H9 (cell line): ENCODE data around the gene UBAC1. TPM values are rescaled to one million over a fixed set of nuclear protein-coding genes. Genes with fewer than 3 reads are reported as not detected.
A peak's percentile ranks its signal among the peaks of the same experiment; 100 is the strongest.

ENCODE experiments used
- DNase-seq: peaks from one replicate; pipeline ENCODE4 v3.0.0-alpha.2; 2017
- H2AFZ ChIP-seq: one replicate; pipeline ENCODE4 v1.6.1; 2013; ENCODE audit warnings: mild to moderate bottlenecking, low read length, control low read depth, moderate library complexity
- H2AK5ac ChIP-seq: 2 replicates; pipeline ENCODE4 v1.6.1; 2013; ENCODE audit warnings: low read length, control low read depth, mixed read lengths; ENCODE audit not compliant: insufficient read length
- H2BK120ac ChIP-seq: one replicate; pipeline ENCODE4 v1.6.1; 2013; ENCODE audit warnings: low read depth, mild to moderate bottlenecking, low read length, control low read depth, inconsistent platforms; ENCODE audit not compliant: poor library complexity, severe bottlenecking
- H2BK12ac ChIP-seq: 2 replicates; pipeline ENCODE4 v1.6.1; 2013; ENCODE audit warnings: low read length, control low read depth, mixed read lengths, low read depth; ENCODE audit not compliant: insufficient read length
- H2BK15ac ChIP-seq: 2 replicates; pipeline ENCODE4 v1.6.1; 2013; ENCODE audit warnings: low read depth, low read length, control low read depth
- H2BK20ac ChIP-seq: one replicate; pipeline ENCODE4 v1.6.1; 2013; ENCODE audit warnings: low read depth, mild to moderate bottlenecking, low read length, control low read depth, inconsistent platforms; ENCODE audit not compliant: poor library complexity, severe bottlenecking
- H2BK5ac ChIP-seq: 2 replicates; pipeline ENCODE4 v1.6.1; 2013; ENCODE audit warnings: low read length, control low read depth, mixed read lengths; ENCODE audit not compliant: insufficient read length
- H3K14ac ChIP-seq: 2 replicates; pipeline ENCODE4 v1.6.1; 2013; ENCODE audit warnings: low read length, control low read depth; ENCODE audit not compliant: insufficient read depth
- H3K18ac ChIP-seq: 2 replicates; pipeline ENCODE4 v1.6.1; 2013; ENCODE audit warnings: low read depth, mild to moderate bottlenecking, mixed read lengths, low read length, control low read depth; ENCODE audit not compliant: insufficient read length
- H3K23ac ChIP-seq: 2 replicates; pipeline ENCODE4 v1.6.1; 2013; ENCODE audit warnings: low read length, control low read depth, mixed read lengths, low read depth; ENCODE audit not compliant: insufficient read length
- H3K23me2 ChIP-seq: 2 replicates; pipeline ENCODE4 v1.6.1; 2013; ENCODE audit warnings: low read depth, mild to moderate bottlenecking, mixed read lengths, low read length, control low read depth; ENCODE audit not compliant: insufficient read length, poor library complexity, severe bottlenecking
- H3K27ac ChIP-seq: 2 replicates; pipeline ENCODE4 v1.5.1; 2013; ENCODE audit warnings: low read length, control low read depth, mixed read lengths, low read depth; ENCODE audit not compliant: insufficient read length
- H3K27me3 ChIP-seq: 2 replicates; pipeline ENCODE4 v1.6.1; 2013; ENCODE audit warnings: low read length, control low read depth, inconsistent platforms; ENCODE audit not compliant: insufficient read depth
- H3K4ac ChIP-seq: 2 replicates; pipeline ENCODE4 v1.6.1; 2013; ENCODE audit warnings: low read depth, mild to moderate bottlenecking, control low read depth, inconsistent platforms, low read length, moderate library complexity
- H3K4me1 ChIP-seq: 2 replicates; pipeline ENCODE4 v1.6.1; 2013; ENCODE audit warnings: low read length, control low read depth, inconsistent platforms; ENCODE audit not compliant: insufficient read depth
- H3K4me2 ChIP-seq: 2 replicates; pipeline ENCODE4 v1.6.1; 2013; ENCODE audit warnings: low read length, control low read depth, mixed read lengths; ENCODE audit not compliant: insufficient read length, insufficient read depth
- H3K56ac ChIP-seq: 2 replicates; pipeline ENCODE4 v1.6.1; 2013; ENCODE audit warnings: low read depth, mild to moderate bottlenecking, mixed read lengths, low read length, control low read depth; ENCODE audit not compliant: insufficient read length
- H3K79me1 ChIP-seq: 2 replicates; pipeline ENCODE4 v1.6.1; 2013; ENCODE audit warnings: low read depth, mild to moderate bottlenecking, moderate library complexity, low read length, control low read depth, inconsistent platforms; ENCODE audit not compliant: insufficient read depth, poor library complexity, severe bottlenecking
- H3K79me2 ChIP-seq: 2 replicates; pipeline ENCODE4 v1.6.1; 2013; ENCODE audit warnings: low read length, control low read depth, inconsistent platforms; ENCODE audit not compliant: insufficient read depth
- H3K9ac ChIP-seq: 2 replicates; pipeline ENCODE4 v1.6.1; 2013; ENCODE audit warnings: low read length, control low read depth, mixed read lengths; ENCODE audit not compliant: insufficient read length; ENCODE audit errors: extremely low read depth
- H3K9me3 ChIP-seq: one replicate; pipeline ENCODE4 v1.6.1; 2013; ENCODE audit warnings: low read depth, low read length, inconsistent platforms; ENCODE audit not compliant: control insufficient read depth
- H3T11ph ChIP-seq: one replicate; pipeline ENCODE4 v1.6.1; 2013; ENCODE audit warnings: mild to moderate bottlenecking, low read length, control low read depth, inconsistent platforms
- H4K20me1 ChIP-seq: one replicate; pipeline ENCODE4 v1.6.1; 2013; ENCODE audit not compliant: control insufficient read depth, insufficient read length, insufficient read depth
- H4K5ac ChIP-seq: 2 replicates; pipeline ENCODE4 v1.6.1; 2013; ENCODE audit warnings: low read depth, mild to moderate bottlenecking, mixed read lengths, low read length, control low read depth; ENCODE audit not compliant: insufficient read length
- H4K8ac ChIP-seq: replicated peaks from 2 replicates; pipeline ENCODE4 v1.6.1; 2013; ENCODE audit warnings: low read length, control low read depth, mixed read lengths, low read depth; ENCODE audit not compliant: insufficient read length
- H4K91ac ChIP-seq: 2 replicates; pipeline ENCODE4 v1.6.1; 2013; ENCODE audit warnings: low read depth, mild to moderate bottlenecking, moderate library complexity, mixed read lengths, low read length, control low read depth; ENCODE audit not compliant: insufficient read length
- H3K27ac Mint-ChIP-seq, 3 experiments: 2 replicates in 2 of 3; 3 replicates in 1 of 3; pipeline ENCODE4 v1.8.0; 2020 to 2021; ENCODE audit warnings: mixed read lengths in 3 of 3, mild to moderate bottlenecking in 1 of 3, moderate library complexity in 1 of 3
- H3K27me3 Mint-ChIP-seq: 2 replicates; pipeline ENCODE4 v1.8.0; 2021; ENCODE audit warnings: low read depth, mild to moderate bottlenecking, moderate library complexity, mixed read lengths
- H3K36me3 Mint-ChIP-seq, 3 experiments: 2 replicates in 2 of 3; 3 replicates in 1 of 3; pipeline ENCODE4 v1.8.0; 2020 to 2021; ENCODE audit warnings: low read depth in 3 of 3, mixed read lengths in 3 of 3; ENCODE audit not compliant: insufficient read depth in 1 of 3
- H3K4me1 Mint-ChIP-seq, 2 experiments: 2 replicates each; pipeline ENCODE4 v1.8.0; 2020; ENCODE audit warnings: mixed read lengths in 2 of 2
- H3K4me3 Mint-ChIP-seq, 2 experiments: 2 replicates in 1 of 2; 3 replicates in 1 of 2; pipeline ENCODE4 v1.8.0; 2020 to 2021; ENCODE audit warnings: mild to moderate bottlenecking in 2 of 2, mixed read lengths in 2 of 2, moderate library complexity in 1 of 2
- H3K9me3 Mint-ChIP-seq, 2 experiments: 2 replicates in 1 of 2; 3 replicates in 1 of 2; pipeline ENCODE4 v1.8.0; 2020; ENCODE audit warnings: mild to moderate bottlenecking in 2 of 2, mixed read lengths in 2 of 2, moderate library complexity in 1 of 2
- WGBS: extraction: QIAGEN DNeasy Blood & Tissue Kit; methylation state at CpG from one replicate; pipeline ENCODE4 v1.1.7; 2013; ENCODE audit warnings: missing lambda C conversion rate, low lambda C conversion rate, mixed read lengths; ENCODE audit not compliant: insufficient read length; ENCODE audit errors: extremely low coverage; 5-methylcytosine and 5-hydroxymethylcytosine counted together
- total RNA-seq: library from RNA; stranded (reverse); gene quantifications from 2 replicates; pipeline ENCODE4 v1.2.1, GENCODE V29; 2021
- TF ChIP-seq, protein P1 (sequence below): fragments of 200-600 bp; sonication (generic); conservative IDR thresholded peaks from 3 replicates; pipeline ENCODE4 v1.8.0; 2021; ENCODE audit warnings: antibody characterized with exemption, mild to moderate bottlenecking

The UBAC1 gene
- total RNA-seq, 1 experiment from 2014 or later = 47.5 TPM

DNA sequence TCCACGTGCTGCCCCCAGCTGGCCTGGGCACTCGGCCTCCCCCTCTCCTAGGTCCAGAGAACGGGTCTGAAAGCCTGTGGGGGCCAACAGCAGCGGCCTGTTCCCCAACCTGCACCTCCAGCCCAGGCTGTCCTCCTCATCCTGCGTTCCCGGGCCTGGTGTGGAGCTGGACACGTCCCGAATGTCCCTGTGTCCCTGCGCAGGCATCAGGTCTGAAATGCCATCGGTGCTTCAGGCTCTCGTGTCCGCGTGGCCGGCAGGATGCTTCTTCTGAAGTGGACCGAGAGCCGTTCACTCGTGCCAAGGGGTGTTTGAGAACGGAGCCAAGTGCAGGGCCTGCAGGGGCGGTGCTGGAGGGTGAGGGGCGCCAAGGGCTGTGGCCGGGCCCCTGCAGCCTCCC lies 24.7 kb upstream of the UBAC1 start:
- H3K4ac ChIP-seq = no peak overlapping the region
- H3K4me2 ChIP-seq = no peak overlapping the region
- DNase-seq = no peak
- Mint-ChIP-seq H3K4me1 (peaks cover 8 to 16% of the 10 kb centered on the region in 2 experiments), H3K27ac (peak overlapping the region in 1 of 3 experiments; percentile 52; a peak in 1 of 7 replicates), H3K4me3 (no peak overlapping the region; a peak in 1 of 5 replicates), H3K27me3 (no peaks in the 10 kb centered on the region), H3K9me3 (no peaks in the 10 kb centered on the region), H3K36me3 (no peaks in the 10 kb centered on the region)
- no peak overlapping the region for H2BK20ac ChIP-seq
- no peaks in the 10 kb centered on the region for H3K23me2 ChIP-seq
- no peak overlapping the region for H2AFZ ChIP-seq
- no peaks in the 10 kb centered on the region for H4K20me1 ChIP-seq
- peak overlapping the region; percentile 10 for H3K18ac ChIP-seq
- no peaks in the 10 kb centered on the region for H3K4me1 ChIP-seq
- no peaks in the 10 kb centered on the region for H3K79me1 ChIP-seq
- H3K79me2 ChIP-seq = no peaks in the 10 kb centered on the region
- no peak overlapping the region for H2AK5ac ChIP-seq
- no peak overlapping the region for H2BK12ac ChIP-seq
- H3K27ac ChIP-seq = no peak overlapping the region
- H2BK5ac ChIP-seq = no peak overlapping the region
- no peak overlapping the region for H4K91ac ChIP-seq
- no peak overlapping the region for H2BK15ac ChIP-seq
- H3K23ac ChIP-seq = no peak overlapping the region
- no peaks in the 10 kb centered on the region for H3K27me3 ChIP-seq
- no peak overlapping the region for H3K56ac ChIP-seq
- no peak overlapping the region for H3T11ph ChIP-seq
- TF ChIP-seq, protein P1, sequence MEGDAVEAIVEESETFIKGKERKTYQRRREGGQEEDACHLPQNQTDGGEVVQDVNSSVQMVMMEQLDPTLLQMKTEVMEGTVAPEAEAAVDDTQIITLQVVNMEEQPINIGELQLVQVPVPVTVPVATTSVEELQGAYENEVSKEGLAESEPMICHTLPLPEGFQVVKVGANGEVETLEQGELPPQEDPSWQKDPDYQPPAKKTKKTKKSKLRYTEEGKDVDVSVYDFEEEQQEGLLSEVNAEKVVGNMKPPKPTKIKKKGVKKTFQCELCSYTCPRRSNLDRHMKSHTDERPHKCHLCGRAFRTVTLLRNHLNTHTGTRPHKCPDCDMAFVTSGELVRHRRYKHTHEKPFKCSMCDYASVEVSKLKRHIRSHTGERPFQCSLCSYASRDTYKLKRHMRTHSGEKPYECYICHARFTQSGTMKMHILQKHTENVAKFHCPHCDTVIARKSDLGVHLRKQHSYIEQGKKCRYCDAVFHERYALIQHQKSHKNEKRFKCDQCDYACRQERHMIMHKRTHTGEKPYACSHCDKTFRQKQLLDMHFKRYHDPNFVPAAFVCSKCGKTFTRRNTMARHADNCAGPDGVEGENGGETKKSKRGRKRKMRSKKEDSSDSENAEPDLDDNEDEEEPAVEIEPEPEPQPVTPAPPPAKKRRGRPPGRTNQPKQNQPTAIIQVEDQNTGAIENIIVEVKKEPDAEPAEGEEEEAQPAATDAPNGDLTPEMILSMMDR = no peak
- no peak overlapping the region for H4K8ac ChIP-seq
- no peak overlapping the region for H4K5ac ChIP-seq
- no peak overlapping the region for H2BK120ac ChIP-seq
- no peaks in the 10 kb centered on the region for H3K9me3 ChIP-seq
- H3K9ac ChIP-seq = no peak overlapping the region
- WGBS = no CpG with 5 or more reads among the region's 21 CpGs
- H3K14ac ChIP-seq = no peak overlapping the region; the same call in 1 of the 2 replicates
